Measurements from ENCODE around the gene APOM.

DNA sequence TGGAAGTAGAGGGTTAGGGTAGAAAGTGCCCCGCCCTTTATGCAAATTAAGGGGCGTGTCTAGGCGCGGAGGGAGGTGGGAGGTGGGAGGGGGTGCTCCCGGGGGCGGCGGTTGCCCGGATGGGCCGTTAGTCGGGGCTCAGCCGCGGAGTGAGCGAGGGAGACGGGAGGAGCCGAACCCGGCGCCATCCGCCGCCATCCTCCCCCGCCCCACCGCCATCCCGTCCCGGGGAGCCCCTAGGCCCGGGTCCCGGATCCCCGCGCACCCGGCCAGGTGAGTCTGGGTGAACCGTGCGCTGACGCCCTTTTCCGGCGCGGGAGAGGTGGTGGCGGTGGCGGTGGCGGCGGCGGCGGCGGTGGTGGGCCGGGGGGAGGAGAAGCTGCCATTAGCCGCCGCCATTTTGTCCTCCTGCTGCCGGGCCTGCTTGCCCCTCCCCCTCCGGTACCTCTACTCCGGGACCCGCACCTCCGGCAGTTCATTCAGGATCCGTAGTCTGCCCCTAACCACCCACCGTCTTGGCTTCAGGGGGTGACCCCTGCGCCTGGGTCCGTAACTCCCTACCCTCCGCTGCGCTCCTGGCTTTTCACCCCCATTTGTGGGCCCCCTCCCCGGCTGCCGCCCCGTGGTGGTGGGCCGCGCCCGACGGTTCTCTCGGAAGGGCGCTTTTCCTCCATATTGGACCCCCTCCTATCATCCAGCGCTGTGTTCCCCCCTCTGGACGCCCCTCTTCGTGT lies 34.9 kb upstream of the APOM start, which contains the start of gene PRRC2A:
- TF ChIP-seq, protein P1, sequence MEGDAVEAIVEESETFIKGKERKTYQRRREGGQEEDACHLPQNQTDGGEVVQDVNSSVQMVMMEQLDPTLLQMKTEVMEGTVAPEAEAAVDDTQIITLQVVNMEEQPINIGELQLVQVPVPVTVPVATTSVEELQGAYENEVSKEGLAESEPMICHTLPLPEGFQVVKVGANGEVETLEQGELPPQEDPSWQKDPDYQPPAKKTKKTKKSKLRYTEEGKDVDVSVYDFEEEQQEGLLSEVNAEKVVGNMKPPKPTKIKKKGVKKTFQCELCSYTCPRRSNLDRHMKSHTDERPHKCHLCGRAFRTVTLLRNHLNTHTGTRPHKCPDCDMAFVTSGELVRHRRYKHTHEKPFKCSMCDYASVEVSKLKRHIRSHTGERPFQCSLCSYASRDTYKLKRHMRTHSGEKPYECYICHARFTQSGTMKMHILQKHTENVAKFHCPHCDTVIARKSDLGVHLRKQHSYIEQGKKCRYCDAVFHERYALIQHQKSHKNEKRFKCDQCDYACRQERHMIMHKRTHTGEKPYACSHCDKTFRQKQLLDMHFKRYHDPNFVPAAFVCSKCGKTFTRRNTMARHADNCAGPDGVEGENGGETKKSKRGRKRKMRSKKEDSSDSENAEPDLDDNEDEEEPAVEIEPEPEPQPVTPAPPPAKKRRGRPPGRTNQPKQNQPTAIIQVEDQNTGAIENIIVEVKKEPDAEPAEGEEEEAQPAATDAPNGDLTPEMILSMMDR (conservative IDR thresholded peaks at IDR 0.05) = no peak
- TF ChIP-seq ZFX (IDR thresholded peaks at IDR 0.05) = peak; percentile 74; the same call in 1 of the 2 replicates

Data from C4-2B (cell line).